GM12891 (cell line): ENCODE results near the gene LRRC63.

Source experiments
- POLR2A ChIP-seq: IDR thresholded peaks from 2 replicates; pipeline ENCODE4 v1.6.1; 2011; ENCODE audit warnings: low read depth, low read length, control low read depth
- POLR2AphosphoS5 ChIP-seq: IDR thresholded peaks from 2 replicates; pipeline ENCODE4 v1.6.1; 2011; ENCODE audit warnings: low read depth, low read length, control low read depth
- SPI1 ChIP-seq: IDR thresholded peaks from 2 replicates; pipeline ENCODE4 v1.6.1; 2011; ENCODE audit warnings: low read depth, low read length, control low read depth
- TAF1 ChIP-seq: IDR thresholded peaks from 2 replicates; pipeline ENCODE4 v1.6.1; 2011; ENCODE audit warnings: low read depth, low read length, control low read depth

DNA sequence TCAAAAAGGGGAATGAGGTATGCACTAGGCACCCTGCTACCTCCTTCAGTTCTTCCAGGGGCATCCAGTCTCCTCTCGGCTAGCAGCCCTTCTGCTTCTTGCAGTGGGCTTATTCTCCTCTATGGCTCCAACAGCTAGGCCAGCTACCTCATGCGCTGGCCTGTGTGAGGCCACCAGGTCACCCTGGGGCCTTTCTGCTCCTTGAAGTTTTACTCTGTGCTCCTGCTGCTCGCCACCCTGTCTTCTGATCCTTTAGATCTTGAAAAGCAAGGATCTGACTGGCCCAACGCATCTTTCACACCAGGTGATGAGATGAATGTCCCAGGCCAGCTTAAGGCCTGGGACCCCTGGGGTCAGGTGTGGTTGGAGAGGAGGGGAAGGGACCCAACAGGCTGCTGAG, 109.1 kb downstream of the LRRC63 start:
- TF ChIP-seq POLR2AphosphoS5 (no peak), POLR2A (no peak), SPI1 (no peak), TAF1 (no peak)
